C4-2B (cell line): ENCODE results near the gene RBFOX2.
A peak's percentile ranks its signal among the peaks of the same experiment; 100 is the strongest.

Source experiments
- CTCF ChIP-seq: fragments of 450-650 bp; conservative IDR thresholded peaks from 2 replicates; pipeline ENCODE4 v1.5.1; 2017; ENCODE audit warnings: mild to moderate bottlenecking
- ZFX ChIP-seq: fragments of 450-650 bp; IDR thresholded peaks from 2 replicates; pipeline ENCODE4 v1.6.1; 2017

GRCh38 chr22:35838855-35839576 lies 189.6 kb downstream of the RBFOX2 start:
- peak; percentile 52 for TF ChIP-seq CTCF
- no peak for TF ChIP-seq ZFX
